ENCODE results near the gene SHMT2. TPM values are rescaled to one million over a fixed set of nuclear protein-coding genes. Genes with fewer than 3 reads are reported as not detected.

Gene SHMT2
- total RNA-seq, 1 experiment from 2014 or later: 421 TPM

- Mint-ChIP-seq H3K4me1 (ENCODE audit: insufficient read depth, unreplicated experiment) (peaks cover 10% of the 10 kb centered on the region), H3K4me3 (ENCODE audit: unreplicated experiment) (no peak overlapping the region), H3K9me3 (ENCODE audit: unreplicated experiment) (no peaks in the 10 kb centered on the region), H3K27me3 (ENCODE audit: insufficient read depth, unreplicated experiment) (no peaks in the 10 kb centered on the region), H3K27ac (ENCODE audit: low read depth, unreplicated experiment) (no peak overlapping the region), H3K36me3 (ENCODE audit: insufficient read depth, unreplicated experiment) (peaks cover 36% of the 10 kb centered on the region)
- CTCF ChIA-PET: interaction anchor here (1.1 to 15.4 kb wide), 8 partner anchors 10 to 117 kb away, joined by 3 to 530 read pairs (median 5); partner anchors contain the start of gene LRP1
- POLR2A ChIA-PET: interaction anchor here (1.1 to 1.8 kb wide), 3 partner anchors 20 to 74 kb away, joined by 3 to 7 read pairs (median 5); partner anchors contain the start of gene STAT6
- no peak for TF ChIP-seq CTCF (IDR thresholded peaks at IDR 0.05; ENCODE audit: unreplicated experiment)
- intact Hi-C loops (cut with micrococcal nuclease): no loop called here
- BruUV-seq (replicated peaks): no TSS peak
- DNase-seq (ENCODE audit: unreplicated experiment): no peak
Measured at GRCh38 chr12:57185403-57185802, 44.1 kb upstream of the SHMT2 start.

- H3K4me1 Mint-ChIP-seq (ENCODE audit: insufficient read depth, unreplicated experiment): peaks cover 10% of the 10 kb centered on the region
Measured at GRCh38 chr12:57185906-57186508, 43.5 kb upstream of the SHMT2 start.

DNA sequence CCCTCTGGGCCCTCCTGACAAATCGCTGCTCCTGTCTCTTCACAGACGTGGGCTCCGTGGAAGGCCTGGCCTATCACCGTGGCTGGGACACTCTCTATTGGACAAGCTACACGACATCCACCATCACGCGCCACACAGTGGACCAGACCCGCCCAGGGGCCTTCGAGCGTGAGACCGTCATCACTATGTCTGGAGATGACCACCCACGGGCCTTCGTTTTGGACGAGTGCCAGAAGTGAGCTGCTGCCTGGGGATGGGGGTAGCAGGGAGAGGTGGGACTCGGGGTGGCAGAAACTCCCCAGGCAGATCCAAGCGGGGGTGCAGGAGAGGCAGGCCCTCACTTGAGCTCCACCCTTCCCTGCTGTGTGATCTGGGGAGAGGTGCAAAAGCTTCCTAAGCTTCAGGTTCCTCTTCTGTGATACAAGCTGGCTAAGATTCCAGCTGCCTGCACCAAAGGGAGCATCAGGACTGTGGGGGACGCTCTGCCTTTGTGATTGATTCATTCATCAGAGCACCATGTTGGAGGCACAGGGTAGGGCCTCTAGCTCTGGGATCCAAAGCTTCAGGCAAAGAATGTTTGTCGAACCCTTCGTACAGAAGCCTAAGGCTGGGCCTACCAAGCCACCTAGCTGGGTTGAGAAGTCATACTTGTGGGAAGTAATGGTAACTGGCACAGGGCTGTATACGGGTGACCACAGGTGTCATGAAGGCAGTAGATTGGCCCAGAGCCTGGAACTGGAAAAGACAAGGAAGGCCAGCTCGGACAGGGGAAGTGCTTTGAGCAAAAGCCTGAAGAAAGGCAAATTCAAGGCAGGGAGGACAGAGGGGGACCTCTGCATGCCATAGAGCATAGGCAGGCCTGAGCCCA is 42.1 kb upstream of the SHMT2 start:
- intact Hi-C loops (cut with micrococcal nuclease): no loop called here
- H3K4me1 Mint-ChIP-seq (ENCODE audit: insufficient read depth, unreplicated experiment): peaks cover 9% of the 10 kb centered on the region

More at GRCh38 chr12:57185906-57186508, 43.5 kb upstream of the SHMT2 start:
- DNase-seq (ENCODE audit: unreplicated experiment): no peak
- H3K27ac Mint-ChIP-seq (ENCODE audit: low read depth, unreplicated experiment): no peak overlapping the region
- no peaks in the 10 kb centered on the region for H3K9me3 Mint-ChIP-seq (ENCODE audit: unreplicated experiment)
- no TSS peak for BruUV-seq (replicated peaks)
- no peak overlapping the region for H3K4me3 Mint-ChIP-seq (ENCODE audit: unreplicated experiment)
- TF ChIP-seq CTCF (IDR thresholded peaks at IDR 0.05; ENCODE audit: unreplicated experiment): no peak
- POLR2A ChIA-PET: interaction anchor here (0.7 to 1.8 kb wide), 6 partner anchors 11 to 100 kb away, joined by 3 to 7 read pairs (median 4); partner anchors contain the start of genes LRP1 and STAT6
- intact Hi-C loops (cut with micrococcal nuclease): no loop called here
- CTCF ChIA-PET: interaction anchor here (0.6 to 4.0 kb wide), 8 partner anchors 11 to 313 kb away, joined by 3 to 30 read pairs (median 4); no protein-coding TSS in a partner anchor
- peaks cover 36% of the 10 kb centered on the region for H3K36me3 Mint-ChIP-seq (ENCODE audit: insufficient read depth, unreplicated experiment)
- H3K27me3 Mint-ChIP-seq (ENCODE audit: insufficient read depth, unreplicated experiment): no peaks in the 10 kb centered on the region

More for the DNA sequence above, 42.1 kb upstream of the SHMT2 start:
- H3K27ac Mint-ChIP-seq (ENCODE audit: low read depth, unreplicated experiment): no peak overlapping the region
- peaks cover 36% of the 10 kb centered on the region for H3K36me3 Mint-ChIP-seq (ENCODE audit: insufficient read depth, unreplicated experiment)
- no peaks in the 10 kb centered on the region for H3K9me3 Mint-ChIP-seq (ENCODE audit: unreplicated experiment)
- DNase-seq (ENCODE audit: unreplicated experiment): no peak
- POLR2A ChIA-PET: interaction anchor here (0.6 to 1.7 kb wide), 4 partner anchors 9 to 100 kb away, joined by 3 to 7 read pairs (median 3); no protein-coding TSS in a partner anchor
- no peaks in the 10 kb centered on the region for H3K27me3 Mint-ChIP-seq (ENCODE audit: insufficient read depth, unreplicated experiment)
- no peak overlapping the region for H3K4me3 Mint-ChIP-seq (ENCODE audit: unreplicated experiment)
- TF ChIP-seq CTCF (IDR thresholded peaks at IDR 0.05; ENCODE audit: unreplicated experiment): no peak
- CTCF ChIA-PET: interaction anchor here (0.5 to 4.0 kb wide), 13 partner anchors 10 to 565 kb away, joined by 3 to 30 read pairs (median 4); partner anchors contain the start of genes CDK4, LRP1 and STAT6
- no TSS peak for BruUV-seq (replicated peaks)
